GM12878 (cell line): Measurements from ENCODE around the gene HAPSTR1.

ENCODE experiments used
- CBX3 ChIP-seq: fragments of 200-600 bp; sonication (generic); IDR thresholded peaks from 2 replicates; pipeline ENCODE4 v1.6.1; 2016; ENCODE audit warnings: low read depth, borderline replicate concordance
- FOS ChIP-seq: IDR thresholded peaks from 3 replicates; pipeline ENCODE4 v1.6.1; 2011; ENCODE audit warnings: borderline replicate concordance; ENCODE audit not compliant: insufficient read length; ENCODE audit errors: extremely low read depth
- MTA2 ChIP-seq: fragments of 450-650 bp; IDR thresholded peaks from 2 replicates; pipeline ENCODE4 v1.6.1; 2016; ENCODE audit warnings: low read depth, mild to moderate bottlenecking, moderate library complexity
- POLR2A ChIP-seq: IDR thresholded peaks from 2 replicates; pipeline ENCODE4 v1.6.1; 2011; ENCODE audit warnings: low read depth, mild to moderate bottlenecking, low read length
- RAD21 ChIP-seq: IDR thresholded peaks from 2 replicates; pipeline ENCODE4 v1.6.1; 2011; ENCODE audit warnings: mild to moderate bottlenecking, low read depth, low read length, moderate library complexity; ENCODE audit not compliant: insufficient read depth
- TBL1XR1 ChIP-seq: IDR thresholded peaks from 2 replicates; pipeline ENCODE4 v1.6.1; 2012; ENCODE audit warnings: low read depth, low read length, improper control_type of control experiment
- ZNF274 ChIP-seq: IDR thresholded peaks from one replicate; pipeline ENCODE4 v1.8.0; 2011; ENCODE audit not compliant: insufficient read length, insufficient read depth
- TF ChIP-seq, protein P1 (sequence below): fragments of 450-650 bp; IDR thresholded peaks from 2 replicates; pipeline ENCODE4 v1.6.1; 2016; ENCODE audit warnings: mild to moderate bottlenecking, moderate library complexity, borderline replicate concordance
- TF ChIP-seq, protein P2 (sequence below), 3 experiments: IDR thresholded peaks in 2 of 3; conservative IDR thresholded peaks in 1 of 3; 2 replicates each; pipeline ENCODE4 v1.5.1; 2011; ENCODE audit warnings: low read depth in 3 of 3, low read length in 3 of 3, mild to moderate bottlenecking in 3 of 3, control low read depth in 2 of 3, moderate library complexity in 2 of 3, inconsistent platforms in 1 of 3, mixed read lengths in 1 of 3; ENCODE audit not compliant: control insufficient read depth in 2 of 3, insufficient read depth in 1 of 3; ENCODE audit errors: extremely low read depth in 1 of 3
- TF ChIP-seq, protein P3 (sequence below): IDR thresholded peaks from 2 replicates; pipeline ENCODE4 v1.6.1; 2012; ENCODE audit warnings: low read length, inconsistent platforms

DNA sequence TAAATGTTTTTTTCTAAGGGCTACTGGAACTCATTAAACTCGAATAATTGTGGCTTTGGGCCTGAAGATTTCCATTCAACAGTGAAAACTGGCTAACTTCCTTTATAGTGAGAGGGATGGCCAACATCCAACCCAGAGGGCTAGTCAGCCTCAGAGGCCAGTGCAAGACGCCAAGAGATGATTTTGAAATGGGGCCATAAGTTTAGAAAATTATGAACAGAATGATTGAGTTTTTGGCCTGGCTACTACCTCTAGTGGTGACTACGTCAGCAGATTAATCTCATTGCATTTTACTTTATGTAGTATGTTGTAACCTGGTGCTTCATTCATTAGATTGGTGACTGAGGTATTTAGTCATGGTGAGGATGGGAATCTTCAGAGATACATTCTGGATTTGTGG, 28.4 kb downstream of the HAPSTR1 start:
- TF ChIP-seq, protein P1, sequence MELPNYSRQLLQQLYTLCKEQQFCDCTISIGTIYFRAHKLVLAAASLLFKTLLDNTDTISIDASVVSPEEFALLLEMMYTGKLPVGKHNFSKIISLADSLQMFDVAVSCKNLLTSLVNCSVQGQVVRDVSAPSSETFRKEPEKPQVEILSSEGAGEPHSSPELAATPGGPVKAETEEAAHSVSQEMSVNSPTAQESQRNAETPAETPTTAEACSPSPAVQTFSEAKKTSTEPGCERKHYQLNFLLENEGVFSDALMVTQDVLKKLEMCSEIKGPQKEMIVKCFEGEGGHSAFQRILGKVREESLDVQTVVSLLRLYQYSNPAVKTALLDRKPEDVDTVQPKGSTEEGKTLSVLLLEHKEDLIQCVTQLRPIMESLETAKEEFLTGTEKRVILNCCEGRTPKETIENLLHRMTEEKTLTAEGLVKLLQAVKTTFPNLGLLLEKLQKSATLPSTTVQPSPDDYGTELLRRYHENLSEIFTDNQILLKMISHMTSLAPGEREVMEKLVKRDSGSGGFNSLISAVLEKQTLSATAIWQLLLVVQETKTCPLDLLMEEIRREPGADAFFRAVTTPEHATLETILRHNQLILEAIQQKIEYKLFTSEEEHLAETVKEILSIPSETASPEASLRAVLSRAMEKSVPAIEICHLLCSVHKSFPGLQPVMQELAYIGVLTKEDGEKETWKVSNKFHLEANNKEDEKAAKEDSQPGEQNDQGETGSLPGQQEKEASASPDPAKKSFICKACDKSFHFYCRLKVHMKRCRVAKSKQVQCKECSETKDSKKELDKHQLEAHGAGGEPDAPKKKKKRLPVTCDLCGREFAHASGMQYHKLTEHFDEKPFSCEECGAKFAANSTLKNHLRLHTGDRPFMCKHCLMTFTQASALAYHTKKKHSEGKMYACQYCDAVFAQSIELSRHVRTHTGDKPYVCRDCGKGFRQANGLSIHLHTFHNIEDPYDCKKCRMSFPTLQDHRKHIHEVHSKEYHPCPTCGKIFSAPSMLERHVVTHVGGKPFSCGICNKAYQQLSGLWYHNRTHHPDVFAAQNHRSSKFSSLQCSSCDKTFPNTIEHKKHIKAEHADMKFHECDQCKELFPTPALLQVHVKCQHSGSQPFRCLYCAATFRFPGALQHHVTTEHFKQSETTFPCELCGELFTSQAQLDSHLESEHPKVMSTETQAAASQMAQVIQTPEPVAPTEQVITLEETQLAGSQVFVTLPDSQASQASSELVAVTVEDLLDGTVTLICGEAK, result no peak
- no peak for TF ChIP-seq FOS
- TF ChIP-seq, protein P2, sequence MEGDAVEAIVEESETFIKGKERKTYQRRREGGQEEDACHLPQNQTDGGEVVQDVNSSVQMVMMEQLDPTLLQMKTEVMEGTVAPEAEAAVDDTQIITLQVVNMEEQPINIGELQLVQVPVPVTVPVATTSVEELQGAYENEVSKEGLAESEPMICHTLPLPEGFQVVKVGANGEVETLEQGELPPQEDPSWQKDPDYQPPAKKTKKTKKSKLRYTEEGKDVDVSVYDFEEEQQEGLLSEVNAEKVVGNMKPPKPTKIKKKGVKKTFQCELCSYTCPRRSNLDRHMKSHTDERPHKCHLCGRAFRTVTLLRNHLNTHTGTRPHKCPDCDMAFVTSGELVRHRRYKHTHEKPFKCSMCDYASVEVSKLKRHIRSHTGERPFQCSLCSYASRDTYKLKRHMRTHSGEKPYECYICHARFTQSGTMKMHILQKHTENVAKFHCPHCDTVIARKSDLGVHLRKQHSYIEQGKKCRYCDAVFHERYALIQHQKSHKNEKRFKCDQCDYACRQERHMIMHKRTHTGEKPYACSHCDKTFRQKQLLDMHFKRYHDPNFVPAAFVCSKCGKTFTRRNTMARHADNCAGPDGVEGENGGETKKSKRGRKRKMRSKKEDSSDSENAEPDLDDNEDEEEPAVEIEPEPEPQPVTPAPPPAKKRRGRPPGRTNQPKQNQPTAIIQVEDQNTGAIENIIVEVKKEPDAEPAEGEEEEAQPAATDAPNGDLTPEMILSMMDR (IDR thresholded peaks at IDR 0.05 in 2 of 3, conservative IDR thresholded peaks at IDR 0.05 in 1 of 3; ENCODE audit: control insufficient read depth in 2 of 3, extremely low read depth in 1 of 3, insufficient read depth in 1 of 3, low read depth in 3 of 3, low read length in 3 of 3), result 0 out of 6 replicates have a peak, but pooled peaks of 1 of the 3 experiments have one; percentile 3
- TF ChIP-seq MTA2, result no peak
- TF ChIP-seq ZNF274, result no peak
- TF ChIP-seq POLR2A, result no peak
- TF ChIP-seq RAD21, result no peak
- no peak for TF ChIP-seq CBX3
- TF ChIP-seq TBL1XR1, result no peak
- TF ChIP-seq, protein P3, sequence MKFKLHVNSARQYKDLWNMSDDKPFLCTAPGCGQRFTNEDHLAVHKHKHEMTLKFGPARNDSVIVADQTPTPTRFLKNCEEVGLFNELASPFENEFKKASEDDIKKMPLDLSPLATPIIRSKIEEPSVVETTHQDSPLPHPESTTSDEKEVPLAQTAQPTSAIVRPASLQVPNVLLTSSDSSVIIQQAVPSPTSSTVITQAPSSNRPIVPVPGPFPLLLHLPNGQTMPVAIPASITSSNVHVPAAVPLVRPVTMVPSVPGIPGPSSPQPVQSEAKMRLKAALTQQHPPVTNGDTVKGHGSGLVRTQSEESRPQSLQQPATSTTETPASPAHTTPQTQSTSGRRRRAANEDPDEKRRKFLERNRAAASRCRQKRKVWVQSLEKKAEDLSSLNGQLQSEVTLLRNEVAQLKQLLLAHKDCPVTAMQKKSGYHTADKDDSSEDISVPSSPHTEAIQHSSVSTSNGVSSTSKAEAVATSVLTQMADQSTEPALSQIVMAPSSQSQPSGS, result no peak
